ENCODE measurements around the gene SCN5A.

The SCN5A gene

GRCh38 chr3:38620236-38620635 lies 29.3 kb downstream of the SCN5A start:
- FAIRE-seq: no peak

GRCh38 chr3:38618343-38618742 lies 31.1 kb downstream of the SCN5A start:
- FAIRE-seq: no peak

- FAIRE-seq: no peak
These were observed 31.9 kb downstream of the SCN5A start for GRCh38 chr3:38617586-38617985.

GRCh38 chr3:38617137-38617536 lies 32.4 kb downstream of the SCN5A start:
- no peak for FAIRE-seq

GRCh38 chr3:38616658-38617057 lies 32.8 kb downstream of the SCN5A start:
- FAIRE-seq: no peak

- FAIRE-seq: no peak
These were observed 33.4 kb downstream of the SCN5A start for GRCh38 chr3:38616111-38616510.

GRCh38 chr3:38614651-38615352 lies 34.7 kb downstream of the SCN5A start:
- FAIRE-seq: no peak

- FAIRE-seq: no peak
These were observed 35.4 kb downstream of the SCN5A start for GRCh38 chr3:38614091-38614490.

- no peak for FAIRE-seq
These were observed 36.1 kb downstream of the SCN5A start for GRCh38 chr3:38613426-38613825.

- no peak for FAIRE-seq
These were observed 37.6 kb downstream of the SCN5A start for GRCh38 chr3:38611866-38612265.

GRCh38 chr3:38610934-38611333 lies 38.6 kb downstream of the SCN5A start:
- FAIRE-seq: no peak

GRCh38 chr3:38610436-38610835 lies 39.1 kb downstream of the SCN5A start:
- no peak for FAIRE-seq

GRCh38 chr3:38609386-38610111 lies 39.9 kb downstream of the SCN5A start:
- no peak for FAIRE-seq

- no peak for FAIRE-seq
These were observed 40.5 kb downstream of the SCN5A start for GRCh38 chr3:38608961-38609360.

GRCh38 chr3:38608086-38608775 lies 41.3 kb downstream of the SCN5A start:
- FAIRE-seq: no peak

- no peak for FAIRE-seq
These were observed 42.9 kb downstream of the SCN5A start for GRCh38 chr3:38606561-38606960.

GRCh38 chr3:38605981-38606380 lies 43.5 kb downstream of the SCN5A start:
- no peak for FAIRE-seq

GRCh38 chr3:38604246-38604645 lies 45.2 kb downstream of the SCN5A start:
- no peak for FAIRE-seq

GRCh38 chr3:38603731-38604131 lies 45.8 kb downstream of the SCN5A start:
- FAIRE-seq: no peak

GRCh38 chr3:38602576-38603250 lies 46.8 kb downstream of the SCN5A start:
- no peak for FAIRE-seq

- no peak for FAIRE-seq
These were observed 47.4 kb downstream of the SCN5A start for GRCh38 chr3:38601956-38602550.

- no peak for FAIRE-seq
These were observed 48.9 kb downstream of the SCN5A start for GRCh38 chr3:38600551-38600950.

- no peak for FAIRE-seq
These were observed 49.6 kb downstream of the SCN5A start for GRCh38 chr3:38599886-38600285.
